B cell (primary cell): Measurements from ENCODE around the gene VGLL2.
"Not testable (repeated sequence)": the region's sequence is repeated elsewhere in the genome, so short reads cannot be mapped to it uniquely, and the experiment has no call there.

ENCODE experiments used
- EZH2 ChIP-seq: IDR thresholded peaks from 2 replicates; pipeline ENCODE4 v1.6.1; 2012; ENCODE audit warnings: borderline replicate concordance, low read depth, mild to moderate bottlenecking, moderate library complexity, low read length; ENCODE audit not compliant: insufficient read depth, poor library complexity, severe bottlenecking
- TF ChIP-seq, protein P1 (sequence below): fragments of 200-600 bp; IDR thresholded peaks from one replicate; pipeline ENCODE4 v1.8.0; 2022; ENCODE audit warnings: antibody characterized with exemption, mild to moderate bottlenecking

- TF ChIP-seq, protein P1, sequence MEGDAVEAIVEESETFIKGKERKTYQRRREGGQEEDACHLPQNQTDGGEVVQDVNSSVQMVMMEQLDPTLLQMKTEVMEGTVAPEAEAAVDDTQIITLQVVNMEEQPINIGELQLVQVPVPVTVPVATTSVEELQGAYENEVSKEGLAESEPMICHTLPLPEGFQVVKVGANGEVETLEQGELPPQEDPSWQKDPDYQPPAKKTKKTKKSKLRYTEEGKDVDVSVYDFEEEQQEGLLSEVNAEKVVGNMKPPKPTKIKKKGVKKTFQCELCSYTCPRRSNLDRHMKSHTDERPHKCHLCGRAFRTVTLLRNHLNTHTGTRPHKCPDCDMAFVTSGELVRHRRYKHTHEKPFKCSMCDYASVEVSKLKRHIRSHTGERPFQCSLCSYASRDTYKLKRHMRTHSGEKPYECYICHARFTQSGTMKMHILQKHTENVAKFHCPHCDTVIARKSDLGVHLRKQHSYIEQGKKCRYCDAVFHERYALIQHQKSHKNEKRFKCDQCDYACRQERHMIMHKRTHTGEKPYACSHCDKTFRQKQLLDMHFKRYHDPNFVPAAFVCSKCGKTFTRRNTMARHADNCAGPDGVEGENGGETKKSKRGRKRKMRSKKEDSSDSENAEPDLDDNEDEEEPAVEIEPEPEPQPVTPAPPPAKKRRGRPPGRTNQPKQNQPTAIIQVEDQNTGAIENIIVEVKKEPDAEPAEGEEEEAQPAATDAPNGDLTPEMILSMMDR = not testable (repeated sequence)
- not testable (repeated sequence) for TF ChIP-seq EZH2
Observed at GRCh38 chr6:117244979-117245378, 20.4 kb upstream of the VGLL2 start.
